Mesothelial cell of epicardium (in vitro differentiated cells): ENCODE data around the gene LDB2. TPM values are rescaled to one million over a fixed set of nuclear protein-coding genes. Genes with fewer than 3 reads are reported as not detected.

Experiments
- DNase-seq, 2 experiments: peaks; one replicate each; pipeline ENCODE4 v3.0.0; 2021; ENCODE audit warnings: low spot score in 2 of 2; ENCODE audit not compliant: unreplicated experiment in 2 of 2
- H3K27ac Mint-ChIP-seq: 2 replicates; pipeline ENCODE4 v1.8.0; 2021; ENCODE audit warnings: mixed read lengths
- H3K27me3 Mint-ChIP-seq: 2 replicates; pipeline ENCODE4 v1.8.0; 2021; ENCODE audit warnings: low read depth, mixed read lengths
- H3K36me3 Mint-ChIP-seq: 2 replicates; pipeline ENCODE4 v1.8.0; 2021; ENCODE audit warnings: mixed read lengths
- H3K4me1 Mint-ChIP-seq: 2 replicates; pipeline ENCODE4 v1.8.0; 2021; ENCODE audit warnings: mixed read lengths
- H3K4me3 Mint-ChIP-seq: 2 replicates; pipeline ENCODE4 v1.8.0; 2021; ENCODE audit warnings: mild to moderate bottlenecking, moderate library complexity, mixed read lengths
- H3K9me3 Mint-ChIP-seq: 2 replicates; pipeline ENCODE4 v1.8.0; 2021; ENCODE audit warnings: mixed read lengths
- total RNA-seq: library from RNA; stranded (reverse); gene quantifications from 3 replicates; pipeline ENCODE4 v1.2.1, GENCODE V29; 2021
- TF ChIP-seq, protein P1 (sequence below): fragments of 200-600 bp; sonication (generic); IDR thresholded peaks from one replicate; pipeline ENCODE4 v1.5.0; 2021; ENCODE audit warnings: antibody characterized with exemption; ENCODE audit not compliant: unreplicated experiment

The LDB2 gene
- total RNA-seq, 1 donor from 2014 or later = 7.6 TPM

DNA sequence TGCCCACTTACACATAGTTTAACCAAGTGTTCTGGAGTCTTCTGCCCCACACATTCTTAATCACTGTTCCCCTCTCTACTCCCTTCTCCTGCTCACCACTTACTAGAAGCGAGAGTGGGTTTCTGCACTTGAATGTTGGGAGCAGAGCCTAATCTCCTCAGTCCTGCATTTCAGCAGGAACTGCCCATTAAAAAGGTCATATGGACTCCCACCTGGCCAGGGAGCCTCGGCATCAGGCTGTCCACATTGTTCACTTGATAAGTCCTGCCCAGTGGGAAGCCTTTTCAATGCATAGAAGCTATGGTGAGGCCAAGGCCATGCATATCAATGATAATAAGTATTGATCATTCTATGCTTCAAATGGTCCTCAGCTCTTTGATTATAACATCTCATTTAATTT, 144.3 kb downstream of the LDB2 start:
- Mint-ChIP-seq H3K4me3 (no peak overlapping the region), H3K27me3 (peaks cover 71% of the 10 kb centered on the region), H3K4me1 (peaks cover 28% of the 10 kb centered on the region), H3K36me3 (no peaks in the 10 kb centered on the region), H3K9me3 (no peaks in the 10 kb centered on the region), H3K27ac (no peak overlapping the region)
- TF ChIP-seq, protein P1, sequence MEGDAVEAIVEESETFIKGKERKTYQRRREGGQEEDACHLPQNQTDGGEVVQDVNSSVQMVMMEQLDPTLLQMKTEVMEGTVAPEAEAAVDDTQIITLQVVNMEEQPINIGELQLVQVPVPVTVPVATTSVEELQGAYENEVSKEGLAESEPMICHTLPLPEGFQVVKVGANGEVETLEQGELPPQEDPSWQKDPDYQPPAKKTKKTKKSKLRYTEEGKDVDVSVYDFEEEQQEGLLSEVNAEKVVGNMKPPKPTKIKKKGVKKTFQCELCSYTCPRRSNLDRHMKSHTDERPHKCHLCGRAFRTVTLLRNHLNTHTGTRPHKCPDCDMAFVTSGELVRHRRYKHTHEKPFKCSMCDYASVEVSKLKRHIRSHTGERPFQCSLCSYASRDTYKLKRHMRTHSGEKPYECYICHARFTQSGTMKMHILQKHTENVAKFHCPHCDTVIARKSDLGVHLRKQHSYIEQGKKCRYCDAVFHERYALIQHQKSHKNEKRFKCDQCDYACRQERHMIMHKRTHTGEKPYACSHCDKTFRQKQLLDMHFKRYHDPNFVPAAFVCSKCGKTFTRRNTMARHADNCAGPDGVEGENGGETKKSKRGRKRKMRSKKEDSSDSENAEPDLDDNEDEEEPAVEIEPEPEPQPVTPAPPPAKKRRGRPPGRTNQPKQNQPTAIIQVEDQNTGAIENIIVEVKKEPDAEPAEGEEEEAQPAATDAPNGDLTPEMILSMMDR = no peak
- no peak for DNase-seq

- Mint-ChIP-seq H3K4me1 (peaks cover 19% of the 10 kb centered on the region), H3K27me3 (peaks cover 71% of the 10 kb centered on the region), H3K27ac (no peak overlapping the region), H3K4me3 (no peak overlapping the region), H3K9me3 (no peaks in the 10 kb centered on the region), H3K36me3 (no peaks in the 10 kb centered on the region)
- DNase-seq = no peak
- TF ChIP-seq, protein P1 = peak; percentile 32
These were observed 146.3 kb downstream of the LDB2 start for GRCh38 chr4:16752150-16752549.

- Mint-ChIP-seq H3K4me3 (no peak overlapping the region), H3K36me3 (no peaks in the 10 kb centered on the region), H3K27me3 (peaks cover 65% of the 10 kb centered on the region), H3K9me3 (no peaks in the 10 kb centered on the region), H3K27ac (no peak overlapping the region), H3K4me1 (peaks cover 17% of the 10 kb centered on the region)
- TF ChIP-seq, protein P1 = no peak
- DNase-seq = no peak
These were observed 147.4 kb downstream of the LDB2 start for GRCh38 chr4:16750882-16751642.

- DNase-seq = no peak
- peaks cover 17% of the 10 kb centered on the region for H3K4me1 Mint-ChIP-seq
- peaks cover 61% of the 10 kb centered on the region for H3K27me3 Mint-ChIP-seq
- no peak overlapping the region for H3K4me3 Mint-ChIP-seq
- TF ChIP-seq, protein P1 = no peak
- no peaks in the 10 kb centered on the region for H3K9me3 Mint-ChIP-seq
- H3K36me3 Mint-ChIP-seq = no peaks in the 10 kb centered on the region
- H3K27ac Mint-ChIP-seq = no peak overlapping the region
These were observed 148.2 kb downstream of the LDB2 start for GRCh38 chr4:16750216-16750615.

DNA sequence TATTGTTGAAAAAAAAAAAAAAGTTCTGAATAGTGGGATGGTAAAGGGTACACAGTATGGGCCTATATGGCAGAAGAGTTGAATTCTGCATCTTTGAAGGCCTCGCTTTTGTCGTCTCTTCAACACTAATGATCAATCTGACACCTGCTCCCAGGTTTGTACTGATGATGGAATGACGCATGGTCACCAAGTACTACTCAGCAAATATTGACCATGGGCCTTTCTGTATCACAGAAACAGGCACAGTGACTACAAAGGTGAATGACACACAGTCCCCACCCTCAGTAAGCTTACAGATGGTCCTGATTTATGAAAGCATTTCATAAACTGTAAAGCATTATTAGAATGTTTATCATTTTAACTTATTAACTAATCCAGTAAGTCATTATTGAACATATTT, 152.6 kb downstream of the LDB2 start:
- TF ChIP-seq, protein P1 = no peak
- H3K4me1 Mint-ChIP-seq = peaks cover 2% of the 10 kb centered on the region
- no peaks in the 10 kb centered on the region for H3K9me3 Mint-ChIP-seq
- peaks cover 47% of the 10 kb centered on the region for H3K27me3 Mint-ChIP-seq
- no peak overlapping the region for H3K27ac Mint-ChIP-seq
- no peak for DNase-seq
- H3K4me3 Mint-ChIP-seq = no peak overlapping the region
- H3K36me3 Mint-ChIP-seq = no peaks in the 10 kb centered on the region
